HEK293 (cell line): ENCODE data around the gene MED29.

ENCODE experiments used
- GLIS1 ChIP-seq: fragments of 450-650 bp; formaldehyde crosslinking; IDR thresholded peaks from 2 replicates; pipeline ENCODE4 v1.5.1; 2016; ENCODE audit warnings: missing biosample characterization, missing genetic modification characterization
- GLIS2 ChIP-seq: fragments of 450-650 bp; formaldehyde crosslinking; IDR thresholded peaks from 2 replicates; pipeline ENCODE4 v1.5.1; 2016; ENCODE audit warnings: missing biosample characterization, missing genetic modification characterization
- KLF10 ChIP-seq: fragments of 450-650 bp; IDR thresholded peaks from 2 replicates; pipeline ENCODE4 v1.5.1; 2018; ENCODE audit warnings: missing biosample characterization, mild to moderate bottlenecking, missing genetic modification characterization
- KLF9 ChIP-seq: fragments of 450-650 bp; formaldehyde crosslinking; IDR thresholded peaks from 2 replicates; pipeline ENCODE4 v1.5.1; 2016; ENCODE audit warnings: missing biosample characterization, missing genetic modification characterization, low read depth
- RBAK ChIP-seq: fragments of 450-650 bp; formaldehyde crosslinking; IDR thresholded peaks from 2 replicates; pipeline ENCODE4 v1.5.1; 2016; ENCODE audit warnings: missing biosample characterization, missing genetic modification characterization
- REPIN1 ChIP-seq: fragments of 450-650 bp; formaldehyde crosslinking; IDR thresholded peaks from 2 replicates; pipeline ENCODE4 v1.5.1; 2017; ENCODE audit warnings: missing biosample characterization, missing genetic modification characterization, low read depth
- SP2 ChIP-seq: fragments of 450-650 bp; formaldehyde crosslinking; IDR thresholded peaks from 2 replicates; pipeline ENCODE4 v1.5.1; 2016; ENCODE audit warnings: missing biosample characterization, missing genetic modification characterization
- SP3 ChIP-seq: fragments of 450-650 bp; formaldehyde crosslinking; IDR thresholded peaks from 2 replicates; pipeline ENCODE4 v1.5.1; 2016; ENCODE audit warnings: missing biosample characterization, missing genetic modification characterization
- ZBTB20 ChIP-seq: fragments of 450-650 bp; formaldehyde crosslinking; IDR thresholded peaks from 2 replicates; pipeline ENCODE4 v1.5.1; 2016; ENCODE audit warnings: missing biosample characterization, missing genetic modification characterization
- ZNF335 ChIP-seq: fragments of 450-650 bp; formaldehyde crosslinking; conservative IDR thresholded peaks from 2 replicates; pipeline ENCODE4 v1.5.1; 2016; ENCODE audit warnings: missing biosample characterization, missing genetic modification characterization
- ZNF366 ChIP-seq: fragments of 450-650 bp; formaldehyde crosslinking; conservative IDR thresholded peaks from 2 replicates; pipeline ENCODE4 v1.5.1; 2016; ENCODE audit warnings: missing biosample characterization, missing genetic modification characterization
- ZNF394 ChIP-seq: fragments of 450-650 bp; formaldehyde crosslinking; IDR thresholded peaks from 2 replicates; pipeline ENCODE4 v1.5.1; 2016; ENCODE audit warnings: missing biosample characterization, missing genetic modification characterization, mild to moderate bottlenecking, moderate library complexity, borderline replicate concordance
- ZNF501 ChIP-seq: fragments of 450-650 bp; formaldehyde crosslinking; IDR thresholded peaks from 2 replicates; pipeline ENCODE4 v1.5.1; 2016; ENCODE audit warnings: missing biosample characterization, missing genetic modification characterization
- ZNF785 ChIP-seq: fragments of 450-650 bp; formaldehyde crosslinking; IDR thresholded peaks from 2 replicates; pipeline ENCODE4 v1.5.1; 2016; ENCODE audit warnings: missing biosample characterization, missing genetic modification characterization
- TF ChIP-seq, protein P1 (sequence below): fragments of 450-650 bp; formaldehyde crosslinking; IDR thresholded peaks from 2 replicates; pipeline ENCODE4 v1.5.1; 2016; ENCODE audit warnings: missing biosample characterization, missing genetic modification characterization
- TF ChIP-seq, protein P2 (sequence below): fragments of 450-650 bp; formaldehyde crosslinking; IDR thresholded peaks from 2 replicates; pipeline ENCODE4 v1.5.1; 2016; ENCODE audit warnings: missing biosample characterization, missing genetic modification characterization
- TF ChIP-seq, protein P3 (sequence below): fragments of 450-650 bp; formaldehyde crosslinking; IDR thresholded peaks from 2 replicates; pipeline ENCODE4 v1.5.1; 2016; ENCODE audit warnings: missing biosample characterization, missing genetic modification characterization, borderline replicate concordance
- TF ChIP-seq, protein P4 (sequence below): fragments of 450-650 bp; formaldehyde crosslinking; IDR thresholded peaks from 2 replicates; pipeline ENCODE4 v1.5.1; 2016; ENCODE audit warnings: missing biosample characterization, missing genetic modification characterization, borderline replicate concordance
- TF ChIP-seq, protein P5 (sequence below): fragments of 450-650 bp; formaldehyde crosslinking; IDR thresholded peaks from 2 replicates; pipeline ENCODE4 v1.5.1; 2016; ENCODE audit warnings: missing biosample characterization, missing genetic modification characterization
- TF ChIP-seq, protein P6 (sequence below): IDR thresholded peaks from 2 replicates; pipeline ENCODE4 v1.6.1; 2011; ENCODE audit warnings: mild to moderate bottlenecking, low read depth, low read length, borderline replicate concordance
- TF ChIP-seq, protein P7 (sequence below): fragments of 450-650 bp; formaldehyde crosslinking; IDR thresholded peaks from 2 replicates; pipeline ENCODE4 v1.5.1; 2016; ENCODE audit warnings: missing biosample characterization, missing genetic modification characterization
- TF ChIP-seq, protein P8 (sequence below): fragments of 450-650 bp; formaldehyde crosslinking; IDR thresholded peaks from 2 replicates; pipeline ENCODE4 v1.5.1; 2017; ENCODE audit warnings: missing biosample characterization, missing genetic modification characterization

MED29 gene

DNA sequence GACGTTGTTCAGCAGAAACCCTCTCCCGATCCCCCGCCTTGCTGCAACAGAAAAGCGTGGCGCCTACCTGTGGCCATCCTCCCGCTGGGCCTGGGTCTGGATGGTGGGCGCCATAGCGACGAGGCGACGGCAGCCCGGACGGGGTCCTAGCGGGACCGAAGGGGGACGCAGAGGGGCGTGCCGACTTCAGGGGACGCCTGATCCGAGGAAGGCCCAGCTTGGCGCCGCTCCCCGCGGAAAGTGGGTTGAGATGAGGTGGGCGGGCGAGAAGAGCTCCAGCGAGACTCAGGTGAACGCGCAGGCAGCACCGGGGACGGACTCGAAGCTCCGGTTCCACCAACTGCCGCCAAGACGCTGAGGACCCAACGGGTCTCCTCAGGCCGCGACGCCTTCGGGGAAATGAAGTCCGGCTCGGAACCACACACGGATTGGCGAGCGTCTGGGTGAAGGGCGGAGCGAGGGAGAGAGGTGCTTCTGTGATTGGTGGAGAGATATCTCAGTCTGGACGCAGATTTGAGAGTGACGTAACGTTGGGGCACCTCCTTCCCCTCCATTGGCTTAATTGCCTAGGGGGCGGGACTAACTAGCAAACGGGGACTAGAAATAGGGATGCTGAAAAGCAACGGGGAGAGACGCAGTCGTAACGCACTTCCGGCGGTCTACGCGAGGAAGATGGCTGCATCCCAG, at the start of gene MED29, which contains the start of gene PAF1 (continued):
- TF ChIP-seq REPIN1 (tag by site-specific recombination) (peak; percentile 92), ZBTB20 (tag by site-specific recombination) (peak; percentile 90), ZNF366 (tag by site-specific recombination) (peak; percentile 84), SP2 (peak; percentile 100), GLIS1 (peak; percentile 89), ZNF785 (tag by site-specific recombination) (peak; percentile 95), KLF9 (tag by site-specific recombination) (peak; percentile 99), ZNF335 (tag by site-specific recombination) (peak; percentile 100), RBAK (tag by site-specific recombination) (0 out of 2 replicates have a peak, but pooled peaks have one; percentile 17), SP3 (tag by site-specific recombination) (peak; percentile 97), KLF10 (peak; percentile 62), GLIS2 (tag by site-specific recombination) (peak; percentile 97), ZNF501 (tag by site-specific recombination) (peak; percentile 97), ZNF394 (tag by site-specific recombination) (peak; percentile 67; the same call in 1 of the 2 replicates)
- TF ChIP-seq, protein P1, sequence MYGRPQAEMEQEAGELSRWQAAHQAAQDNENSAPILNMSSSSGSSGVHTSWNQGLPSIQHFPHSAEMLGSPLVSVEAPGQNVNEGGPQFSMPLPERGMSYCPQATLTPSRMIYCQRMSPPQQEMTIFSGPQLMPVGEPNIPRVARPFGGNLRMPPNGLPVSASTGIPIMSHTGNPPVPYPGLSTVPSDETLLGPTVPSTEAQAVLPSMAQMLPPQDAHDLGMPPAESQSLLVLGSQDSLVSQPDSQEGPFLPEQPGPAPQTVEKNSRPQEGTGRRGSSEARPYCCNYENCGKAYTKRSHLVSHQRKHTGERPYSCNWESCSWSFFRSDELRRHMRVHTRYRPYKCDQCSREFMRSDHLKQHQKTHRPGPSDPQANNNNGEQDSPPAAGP (tag by site-specific recombination): peak; percentile 97
- TF ChIP-seq, protein P2, sequence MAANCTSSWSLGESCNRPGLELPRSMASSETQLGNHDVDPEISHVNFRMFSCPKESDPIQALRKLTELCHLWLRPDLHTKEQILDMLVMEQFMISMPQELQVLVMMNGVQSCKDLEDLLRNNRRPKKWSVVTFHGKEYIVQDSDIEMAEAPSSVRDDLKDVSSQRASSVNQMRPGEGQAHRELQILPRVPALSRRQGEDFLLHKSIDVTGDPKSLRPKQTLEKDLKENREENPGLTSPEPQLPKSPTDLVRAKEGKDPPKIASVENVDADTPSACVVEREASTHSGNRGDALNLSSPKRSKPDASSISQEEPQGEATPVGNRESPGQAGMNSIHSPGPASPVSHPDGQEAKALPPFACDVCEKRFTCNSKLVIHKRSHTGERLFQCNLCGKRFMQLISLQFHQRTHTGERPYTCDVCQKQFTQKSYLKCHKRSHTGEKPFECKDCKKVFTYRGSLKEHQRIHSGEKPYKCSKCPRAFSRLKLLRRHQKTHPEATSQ (tag by site-specific recombination): peak; percentile 98
- TF ChIP-seq, protein P3, sequence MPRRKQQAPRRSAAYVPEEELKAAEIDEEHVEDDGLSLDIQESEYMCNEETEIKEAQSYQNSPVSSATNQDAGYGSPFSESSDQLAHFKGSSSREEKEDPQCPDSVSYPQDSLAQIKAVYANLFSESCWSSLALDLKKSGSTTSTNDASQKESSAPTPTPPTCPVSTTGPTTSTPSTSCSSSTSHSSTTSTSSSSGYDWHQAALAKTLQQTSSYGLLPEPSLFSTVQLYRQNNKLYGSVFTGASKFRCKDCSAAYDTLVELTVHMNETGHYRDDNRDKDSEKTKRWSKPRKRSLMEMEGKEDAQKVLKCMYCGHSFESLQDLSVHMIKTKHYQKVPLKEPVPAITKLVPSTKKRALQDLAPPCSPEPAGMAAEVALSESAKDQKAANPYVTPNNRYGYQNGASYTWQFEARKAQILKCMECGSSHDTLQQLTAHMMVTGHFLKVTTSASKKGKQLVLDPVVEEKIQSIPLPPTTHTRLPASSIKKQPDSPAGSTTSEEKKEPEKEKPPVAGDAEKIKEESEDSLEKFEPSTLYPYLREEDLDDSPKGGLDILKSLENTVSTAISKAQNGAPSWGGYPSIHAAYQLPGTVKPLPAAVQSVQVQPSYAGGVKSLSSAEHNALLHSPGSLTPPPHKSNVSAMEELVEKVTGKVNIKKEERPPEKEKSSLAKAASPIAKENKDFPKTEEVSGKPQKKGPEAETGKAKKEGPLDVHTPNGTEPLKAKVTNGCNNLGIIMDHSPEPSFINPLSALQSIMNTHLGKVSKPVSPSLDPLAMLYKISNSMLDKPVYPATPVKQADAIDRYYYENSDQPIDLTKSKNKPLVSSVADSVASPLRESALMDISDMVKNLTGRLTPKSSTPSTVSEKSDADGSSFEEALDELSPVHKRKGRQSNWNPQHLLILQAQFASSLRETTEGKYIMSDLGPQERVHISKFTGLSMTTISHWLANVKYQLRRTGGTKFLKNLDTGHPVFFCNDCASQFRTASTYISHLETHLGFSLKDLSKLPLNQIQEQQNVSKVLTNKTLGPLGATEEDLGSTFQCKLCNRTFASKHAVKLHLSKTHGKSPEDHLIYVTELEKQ: 0 out of 2 replicates have a peak, but pooled peaks have one; percentile 55
- TF ChIP-seq, protein P4, sequence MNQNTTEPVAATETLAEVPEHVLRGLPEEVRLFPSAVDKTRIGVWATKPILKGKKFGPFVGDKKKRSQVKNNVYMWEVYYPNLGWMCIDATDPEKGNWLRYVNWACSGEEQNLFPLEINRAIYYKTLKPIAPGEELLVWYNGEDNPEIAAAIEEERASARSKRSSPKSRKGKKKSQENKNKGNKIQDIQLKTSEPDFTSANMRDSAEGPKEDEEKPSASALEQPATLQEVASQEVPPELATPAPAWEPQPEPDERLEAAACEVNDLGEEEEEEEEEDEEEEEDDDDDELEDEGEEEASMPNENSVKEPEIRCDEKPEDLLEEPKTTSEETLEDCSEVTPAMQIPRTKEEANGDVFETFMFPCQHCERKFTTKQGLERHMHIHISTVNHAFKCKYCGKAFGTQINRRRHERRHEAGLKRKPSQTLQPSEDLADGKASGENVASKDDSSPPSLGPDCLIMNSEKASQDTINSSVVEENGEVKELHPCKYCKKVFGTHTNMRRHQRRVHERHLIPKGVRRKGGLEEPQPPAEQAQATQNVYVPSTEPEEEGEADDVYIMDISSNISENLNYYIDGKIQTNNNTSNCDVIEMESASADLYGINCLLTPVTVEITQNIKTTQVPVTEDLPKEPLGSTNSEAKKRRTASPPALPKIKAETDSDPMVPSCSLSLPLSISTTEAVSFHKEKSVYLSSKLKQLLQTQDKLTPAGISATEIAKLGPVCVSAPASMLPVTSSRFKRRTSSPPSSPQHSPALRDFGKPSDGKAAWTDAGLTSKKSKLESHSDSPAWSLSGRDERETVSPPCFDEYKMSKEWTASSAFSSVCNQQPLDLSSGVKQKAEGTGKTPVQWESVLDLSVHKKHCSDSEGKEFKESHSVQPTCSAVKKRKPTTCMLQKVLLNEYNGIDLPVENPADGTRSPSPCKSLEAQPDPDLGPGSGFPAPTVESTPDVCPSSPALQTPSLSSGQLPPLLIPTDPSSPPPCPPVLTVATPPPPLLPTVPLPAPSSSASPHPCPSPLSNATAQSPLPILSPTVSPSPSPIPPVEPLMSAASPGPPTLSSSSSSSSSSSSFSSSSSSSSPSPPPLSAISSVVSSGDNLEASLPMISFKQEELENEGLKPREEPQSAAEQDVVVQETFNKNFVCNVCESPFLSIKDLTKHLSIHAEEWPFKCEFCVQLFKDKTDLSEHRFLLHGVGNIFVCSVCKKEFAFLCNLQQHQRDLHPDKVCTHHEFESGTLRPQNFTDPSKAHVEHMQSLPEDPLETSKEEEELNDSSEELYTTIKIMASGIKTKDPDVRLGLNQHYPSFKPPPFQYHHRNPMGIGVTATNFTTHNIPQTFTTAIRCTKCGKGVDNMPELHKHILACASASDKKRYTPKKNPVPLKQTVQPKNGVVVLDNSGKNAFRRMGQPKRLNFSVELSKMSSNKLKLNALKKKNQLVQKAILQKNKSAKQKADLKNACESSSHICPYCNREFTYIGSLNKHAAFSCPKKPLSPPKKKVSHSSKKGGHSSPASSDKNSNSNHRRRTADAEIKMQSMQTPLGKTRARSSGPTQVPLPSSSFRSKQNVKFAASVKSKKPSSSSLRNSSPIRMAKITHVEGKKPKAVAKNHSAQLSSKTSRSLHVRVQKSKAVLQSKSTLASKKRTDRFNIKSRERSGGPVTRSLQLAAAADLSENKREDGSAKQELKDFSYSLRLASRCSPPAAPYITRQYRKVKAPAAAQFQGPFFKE (tag by site-specific recombination): peak; percentile 69; the same call in 1 of the 2 replicates
- TF ChIP-seq, protein P5, sequence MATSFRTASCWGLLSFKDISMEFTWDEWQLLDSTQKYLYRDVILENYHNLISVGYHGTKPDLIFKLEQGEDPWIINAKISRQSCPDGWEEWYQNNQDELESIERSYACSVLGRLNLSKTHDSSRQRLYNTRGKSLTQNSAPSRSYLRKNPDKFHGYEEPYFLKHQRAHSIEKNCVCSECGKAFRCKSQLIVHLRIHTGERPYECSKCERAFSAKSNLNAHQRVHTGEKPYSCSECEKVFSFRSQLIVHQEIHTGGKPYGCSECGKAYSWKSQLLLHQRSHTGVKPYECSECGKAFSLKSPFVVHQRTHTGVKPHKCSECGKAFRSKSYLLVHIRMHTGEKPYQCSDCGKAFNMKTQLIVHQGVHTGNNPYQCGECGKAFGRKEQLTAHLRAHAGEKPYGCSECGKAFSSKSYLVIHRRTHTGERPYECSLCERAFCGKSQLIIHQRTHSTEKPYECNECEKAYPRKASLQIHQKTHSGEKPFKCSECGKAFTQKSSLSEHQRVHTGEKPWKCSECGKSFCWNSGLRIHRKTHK (tag by site-specific recombination): no peak
- TF ChIP-seq, protein P6, sequence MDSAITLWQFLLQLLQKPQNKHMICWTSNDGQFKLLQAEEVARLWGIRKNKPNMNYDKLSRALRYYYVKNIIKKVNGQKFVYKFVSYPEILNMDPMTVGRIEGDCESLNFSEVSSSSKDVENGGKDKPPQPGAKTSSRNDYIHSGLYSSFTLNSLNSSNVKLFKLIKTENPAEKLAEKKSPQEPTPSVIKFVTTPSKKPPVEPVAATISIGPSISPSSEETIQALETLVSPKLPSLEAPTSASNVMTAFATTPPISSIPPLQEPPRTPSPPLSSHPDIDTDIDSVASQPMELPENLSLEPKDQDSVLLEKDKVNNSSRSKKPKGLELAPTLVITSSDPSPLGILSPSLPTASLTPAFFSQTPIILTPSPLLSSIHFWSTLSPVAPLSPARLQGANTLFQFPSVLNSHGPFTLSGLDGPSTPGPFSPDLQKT: no peak
- TF ChIP-seq, protein P7, sequence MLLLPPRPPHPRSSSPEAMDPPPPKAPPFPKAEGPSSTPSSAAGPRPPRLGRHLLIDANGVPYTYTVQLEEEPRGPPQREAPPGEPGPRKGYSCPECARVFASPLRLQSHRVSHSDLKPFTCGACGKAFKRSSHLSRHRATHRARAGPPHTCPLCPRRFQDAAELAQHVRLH: peak; percentile 98
- TF ChIP-seq, protein P8, sequence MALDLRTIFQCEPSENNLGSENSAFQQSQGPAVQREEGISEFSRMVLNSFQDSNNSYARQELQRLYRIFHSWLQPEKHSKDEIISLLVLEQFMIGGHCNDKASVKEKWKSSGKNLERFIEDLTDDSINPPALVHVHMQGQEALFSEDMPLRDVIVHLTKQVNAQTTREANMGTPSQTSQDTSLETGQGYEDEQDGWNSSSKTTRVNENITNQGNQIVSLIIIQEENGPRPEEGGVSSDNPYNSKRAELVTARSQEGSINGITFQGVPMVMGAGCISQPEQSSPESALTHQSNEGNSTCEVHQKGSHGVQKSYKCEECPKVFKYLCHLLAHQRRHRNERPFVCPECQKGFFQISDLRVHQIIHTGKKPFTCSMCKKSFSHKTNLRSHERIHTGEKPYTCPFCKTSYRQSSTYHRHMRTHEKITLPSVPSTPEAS: peak; percentile 53; the same call in 1 of the 2 replicates
